Ishikawa (cell line): ENCODE measurements around the gene ADSS2.

Experiments used
- EGR1 ChIP-seq: IDR thresholded peaks from 2 replicates; pipeline ENCODE4 v1.6.1; 2012
- EP300 ChIP-seq: IDR thresholded peaks from 2 replicates; pipeline ENCODE4 v1.6.1; 2012; ENCODE audit warnings: borderline replicate concordance
- RAD21 ChIP-seq: IDR thresholded peaks from 2 replicates; pipeline ENCODE4 v1.6.1; 2012; ENCODE audit warnings: low read depth
- TEAD4 ChIP-seq: IDR thresholded peaks from 2 replicates; pipeline ENCODE4 v1.6.1; 2012
- TF ChIP-seq, protein P1 (sequence below): IDR thresholded peaks from 2 replicates; pipeline ENCODE4 v1.6.1; 2012

GRCh38 chr1:244412176-244412575 is 39.5 kb downstream of the ADSS2 start:
- TF ChIP-seq TEAD4 (no peak), EP300 (no peak), RAD21 (no peak), EGR1 (no peak)
- TF ChIP-seq, protein P1, sequence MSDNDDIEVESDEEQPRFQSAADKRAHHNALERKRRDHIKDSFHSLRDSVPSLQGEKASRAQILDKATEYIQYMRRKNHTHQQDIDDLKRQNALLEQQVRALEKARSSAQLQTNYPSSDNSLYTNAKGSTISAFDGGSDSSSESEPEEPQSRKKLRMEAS, result no peak
